ENCODE measurements around the gene WWOX. TPM values are rescaled to one million over a fixed set of nuclear protein-coding genes. Genes with fewer than 3 reads are reported as not detected.

The WWOX gene
- total RNA-seq, 1 donor from 2014 or later, result 7.3 TPM

- Mint-ChIP-seq H3K36me3 (ENCODE audit: low read depth, unreplicated experiment) (no peaks in the 10 kb centered on the region), H3K27ac (ENCODE audit: unreplicated experiment) (no peak overlapping the region), H3K4me1 (ENCODE audit: low read depth, unreplicated experiment) (peaks cover 2% of the 10 kb centered on the region), H3K27me3 (ENCODE audit: low read depth, unreplicated experiment) (no peaks in the 10 kb centered on the region), H3K4me3 (ENCODE audit: unreplicated experiment) (no peak overlapping the region), H3K9me3 (ENCODE audit: unreplicated experiment) (no peaks in the 10 kb centered on the region)
- no peak for FAIRE-seq
- Histone ChIP-seq H3K4me1 (ENCODE audit: insufficient read depth, low read length) (no peaks in the 10 kb centered on the region), H3K4me2 (ENCODE audit: low read length) (no peak overlapping the region), H3K27me3 (ENCODE audit: insufficient read depth, low read length) (no peaks in the 10 kb centered on the region), H4K20me1 (ENCODE audit: insufficient read depth, low read length) (no peaks in the 10 kb centered on the region), H3K27ac (ENCODE audit: low read depth, low read length) (no peak overlapping the region), H2AFZ (ENCODE audit: low read depth, low read length) (no peak overlapping the region), H3K4me3 (ENCODE audit: insufficient read depth, low read depth, low read length) (no peak overlapping the region), H3K36me3 (ENCODE audit: insufficient read depth, low read length) (no peaks in the 10 kb centered on the region), H3K9me3 (ENCODE audit: insufficient read depth, low read depth, low read length) (no peaks in the 10 kb centered on the region), H3K79me2 (ENCODE audit: insufficient read depth, low read length) (no peaks in the 10 kb centered on the region), H3K9ac (ENCODE audit: low read length) (no peak overlapping the region)
- TF ChIP-seq CTCF (IDR thresholded peaks at IDR 0.05; ENCODE audit: insufficient read depth, low read depth, low read length) (no peak), EZH2 (IDR thresholded peaks at IDR 0.05; ENCODE audit: insufficient read depth, low read length) (no peak)
- no peak for DNase-seq (ENCODE audit: low read depth)
Measured at GRCh38 chr16:78375055-78375679, 275.7 kb downstream of the WWOX start.

GRCh38 chr16:78376452-78376851, 277.0 kb downstream of the WWOX start:
- peaks cover under 1% of the 10 kb centered on the region for H3K9me3 Mint-ChIP-seq (ENCODE audit: unreplicated experiment)
- FAIRE-seq, result no peak

More at GRCh38 chr16:78376452-78376851, 277.0 kb downstream of the WWOX start:
- no peaks in the 10 kb centered on the region for H3K27me3 ChIP-seq (ENCODE audit: insufficient read depth, low read length)
- H3K4me1 ChIP-seq (ENCODE audit: insufficient read depth, low read length), result no peaks in the 10 kb centered on the region
- H4K20me1 ChIP-seq (ENCODE audit: insufficient read depth, low read length), result no peaks in the 10 kb centered on the region
- H3K79me2 ChIP-seq (ENCODE audit: insufficient read depth, low read length), result no peaks in the 10 kb centered on the region
- no peak overlapping the region for H3K4me2 ChIP-seq (ENCODE audit: low read length)
- no peaks in the 10 kb centered on the region for H3K9me3 ChIP-seq (ENCODE audit: insufficient read depth, low read depth, low read length)
- no peak overlapping the region for H3K4me3 ChIP-seq (ENCODE audit: insufficient read depth, low read depth, low read length)
- no peaks in the 10 kb centered on the region for H3K36me3 Mint-ChIP-seq (ENCODE audit: low read depth, unreplicated experiment)
- H3K27ac ChIP-seq (ENCODE audit: low read depth, low read length), result no peak overlapping the region
- no peaks in the 10 kb centered on the region for H3K36me3 ChIP-seq (ENCODE audit: insufficient read depth, low read length)
- no peaks in the 10 kb centered on the region for H3K4me1 Mint-ChIP-seq (ENCODE audit: low read depth, unreplicated experiment)
- no peak overlapping the region for H3K9ac ChIP-seq (ENCODE audit: low read length)
- H2AFZ ChIP-seq (ENCODE audit: low read depth, low read length), result no peak overlapping the region
- DNase-seq (ENCODE audit: low read depth), result no peak
- H3K27ac Mint-ChIP-seq (ENCODE audit: unreplicated experiment), result no peak overlapping the region
- no peak overlapping the region for H3K4me3 Mint-ChIP-seq (ENCODE audit: unreplicated experiment)
- no peaks in the 10 kb centered on the region for H3K27me3 Mint-ChIP-seq (ENCODE audit: low read depth, unreplicated experiment)
- TF ChIP-seq CTCF (IDR thresholded peaks at IDR 0.05; ENCODE audit: insufficient read depth, low read depth, low read length) (no peak), EZH2 (IDR thresholded peaks at IDR 0.05; ENCODE audit: insufficient read depth, low read length) (no peak)
